ENCODE data around the gene LRMDA. TPM values are rescaled to one million over a fixed set of nuclear protein-coding genes. Genes with fewer than 3 reads are reported as not detected.

LRMDA gene
- total and polyA plus RNA-seq, 4 donors = 12.1 to 40.8 (median 21.6) TPM

DNA sequence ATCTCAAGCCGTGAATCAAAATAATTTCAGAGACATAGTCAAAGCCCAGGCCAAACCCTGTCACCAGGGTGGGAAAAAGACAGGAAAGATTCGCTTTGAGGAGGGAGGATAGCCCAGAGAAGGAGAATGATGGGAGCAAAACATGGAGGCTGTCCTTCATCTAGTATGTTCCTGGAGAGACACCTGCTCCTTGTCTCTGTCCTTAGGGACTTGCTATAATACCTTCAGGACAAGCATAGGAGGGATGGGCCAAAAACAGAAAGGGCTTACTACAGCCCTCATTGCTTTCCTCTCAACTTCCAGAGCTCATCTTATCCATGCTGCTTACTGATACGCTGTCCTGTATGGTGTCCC is 593.7 kb downstream of the LRMDA start:
- H3K4me1 ChIP-seq (ENCODE audit: control insufficient read depth in 5 of 5, insufficient read depth in 5 of 5, low read length in 5 of 5) = peaks cover 0 to 2% (median 0%) of the 10 kb centered on the region in 5 donors
- TF ChIP-seq, protein P1, sequence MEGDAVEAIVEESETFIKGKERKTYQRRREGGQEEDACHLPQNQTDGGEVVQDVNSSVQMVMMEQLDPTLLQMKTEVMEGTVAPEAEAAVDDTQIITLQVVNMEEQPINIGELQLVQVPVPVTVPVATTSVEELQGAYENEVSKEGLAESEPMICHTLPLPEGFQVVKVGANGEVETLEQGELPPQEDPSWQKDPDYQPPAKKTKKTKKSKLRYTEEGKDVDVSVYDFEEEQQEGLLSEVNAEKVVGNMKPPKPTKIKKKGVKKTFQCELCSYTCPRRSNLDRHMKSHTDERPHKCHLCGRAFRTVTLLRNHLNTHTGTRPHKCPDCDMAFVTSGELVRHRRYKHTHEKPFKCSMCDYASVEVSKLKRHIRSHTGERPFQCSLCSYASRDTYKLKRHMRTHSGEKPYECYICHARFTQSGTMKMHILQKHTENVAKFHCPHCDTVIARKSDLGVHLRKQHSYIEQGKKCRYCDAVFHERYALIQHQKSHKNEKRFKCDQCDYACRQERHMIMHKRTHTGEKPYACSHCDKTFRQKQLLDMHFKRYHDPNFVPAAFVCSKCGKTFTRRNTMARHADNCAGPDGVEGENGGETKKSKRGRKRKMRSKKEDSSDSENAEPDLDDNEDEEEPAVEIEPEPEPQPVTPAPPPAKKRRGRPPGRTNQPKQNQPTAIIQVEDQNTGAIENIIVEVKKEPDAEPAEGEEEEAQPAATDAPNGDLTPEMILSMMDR (IDR thresholded peaks at IDR 0.05; ENCODE audit: control extremely low read depth, extremely low read depth) = no peak
- no peak overlapping the region for H3K27ac ChIP-seq (ENCODE audit: low read depth in 1 of 2, low read length in 1 of 2)
- DNase-seq (no peak), ATAC-seq (ENCODE audit: insufficient read depth, low FRiP score) (no peak)
- H3K27me3 ChIP-seq (ENCODE audit: control insufficient read depth in 3 of 3, insufficient read depth in 3 of 3, low read length in 2 of 3) = no peaks in the 10 kb centered on the region
- no peaks in the 10 kb centered on the region for H3K36me3 ChIP-seq (ENCODE audit: control insufficient read depth in 4 of 4, insufficient read depth in 4 of 4, low read length in 4 of 4)
- H3K4me3 ChIP-seq = no peak overlapping the region
- no peaks in the 10 kb centered on the region for H3K9me3 ChIP-seq (ENCODE audit: control insufficient read depth in 4 of 4, insufficient read depth in 3 of 4, low read length in 3 of 4)
- 95% methylated on average over 3 of the region's 3 CpGs for WGBS, 2 donors
- no peak overlapping the region for H3K9ac ChIP-seq (ENCODE audit: insufficient read depth in 1 of 2, low read length in 2 of 2)

DNA sequence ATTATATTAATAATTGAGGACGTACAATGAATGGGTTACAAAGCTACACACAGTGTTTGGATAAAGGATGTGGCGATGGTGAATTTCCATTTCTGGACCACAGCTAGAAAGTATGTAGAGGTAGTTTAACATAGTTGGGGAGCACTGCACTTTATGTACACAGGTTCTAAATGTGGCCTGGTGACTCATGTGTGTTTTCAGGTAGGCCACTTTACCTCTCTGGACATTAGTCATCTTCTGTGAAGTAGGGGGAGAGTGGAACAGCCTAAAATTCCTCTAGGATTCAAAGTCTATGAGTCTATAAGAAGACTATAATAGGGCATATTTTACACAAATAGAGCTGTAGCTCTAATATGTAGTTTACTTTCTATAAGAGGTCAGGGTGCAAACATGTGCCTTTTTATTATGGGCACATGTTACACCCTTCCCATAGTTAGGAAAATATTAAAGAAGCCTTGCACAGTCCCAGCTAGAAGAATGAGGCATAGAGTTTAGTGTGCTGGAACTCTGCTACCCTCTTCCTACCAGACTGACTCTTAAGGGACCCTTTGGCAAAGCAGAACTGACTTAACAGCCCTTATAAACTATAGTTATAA is 594.9 kb downstream of the LRMDA start:
- Histone ChIP-seq H3K27me3 (ENCODE audit: control insufficient read depth in 3 of 3, insufficient read depth in 3 of 3, low read length in 2 of 3) (no peaks in the 10 kb centered on the region), H3K36me3 (ENCODE audit: control insufficient read depth in 4 of 4, insufficient read depth in 4 of 4, low read length in 4 of 4) (no peaks in the 10 kb centered on the region), H3K9me3 (ENCODE audit: control insufficient read depth in 4 of 4, insufficient read depth in 3 of 4, low read length in 3 of 4) (no peaks in the 10 kb centered on the region), H3K4me3 (no peak overlapping the region), H3K4me1 (ENCODE audit: control insufficient read depth in 5 of 5, insufficient read depth in 5 of 5, low read length in 5 of 5) (peaks cover 0 to 2% (median 0%) of the 10 kb centered on the region in 5 donors), H3K9ac (ENCODE audit: insufficient read depth in 1 of 2, low read length in 2 of 2) (no peak overlapping the region), H3K27ac (ENCODE audit: low read depth in 1 of 2, low read length in 1 of 2) (no peak overlapping the region)
- DNase-seq (no peak), ATAC-seq (ENCODE audit: insufficient read depth, low FRiP score) (peak; percentile 56)
- 67 to 94% methylated on average over 2 of the region's 2 CpGs for WGBS, 2 donors
- TF ChIP-seq, protein P1 (IDR thresholded peaks at IDR 0.05; ENCODE audit: control extremely low read depth, extremely low read depth) = no peak

DNA sequence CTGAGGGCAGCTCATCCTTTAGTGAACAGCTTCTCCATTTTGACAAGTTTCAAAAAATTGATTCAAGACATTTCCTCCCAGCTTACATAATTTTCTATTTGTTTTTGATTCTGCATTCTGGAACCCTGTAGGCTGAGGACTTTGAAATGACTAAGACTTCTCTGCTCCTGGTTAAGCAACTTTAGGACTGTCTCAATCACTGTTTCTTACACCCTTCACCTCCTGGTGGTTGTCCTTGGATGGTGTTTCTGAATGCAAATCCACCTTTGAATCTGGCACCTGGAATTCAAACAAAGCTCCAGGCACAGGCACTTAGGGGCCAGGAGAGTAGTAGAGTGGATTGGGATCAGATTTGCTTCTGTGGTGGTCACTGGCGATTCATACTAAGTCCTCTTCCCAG is 595.5 kb downstream of the LRMDA start:
- Histone ChIP-seq H3K9ac (ENCODE audit: insufficient read depth in 1 of 2, low read length in 2 of 2) (no peak overlapping the region), H3K27ac (ENCODE audit: low read depth in 1 of 2, low read length in 1 of 2) (no peak overlapping the region), H3K4me1 (ENCODE audit: control insufficient read depth in 5 of 5, insufficient read depth in 5 of 5, low read length in 5 of 5) (peaks cover 0 to 2% (median 0%) of the 10 kb centered on the region in 5 donors), H3K27me3 (ENCODE audit: control insufficient read depth in 3 of 3, insufficient read depth in 3 of 3, low read length in 2 of 3) (no peaks in the 10 kb centered on the region), H3K9me3 (ENCODE audit: control insufficient read depth in 4 of 4, insufficient read depth in 3 of 4, low read length in 3 of 4) (no peaks in the 10 kb centered on the region), H3K36me3 (ENCODE audit: control insufficient read depth in 4 of 4, insufficient read depth in 4 of 4, low read length in 4 of 4) (no peaks in the 10 kb centered on the region), H3K4me3 (no peak overlapping the region)
- no peak for ATAC-seq (ENCODE audit: insufficient read depth, low FRiP score)
- WGBS, 2 donors = 100% methylated on average over 1 of the region's 1 CpG
- TF ChIP-seq, protein P1 (IDR thresholded peaks at IDR 0.05; ENCODE audit: control extremely low read depth, extremely low read depth) = no peak
- no peak for DNase-seq

DNA sequence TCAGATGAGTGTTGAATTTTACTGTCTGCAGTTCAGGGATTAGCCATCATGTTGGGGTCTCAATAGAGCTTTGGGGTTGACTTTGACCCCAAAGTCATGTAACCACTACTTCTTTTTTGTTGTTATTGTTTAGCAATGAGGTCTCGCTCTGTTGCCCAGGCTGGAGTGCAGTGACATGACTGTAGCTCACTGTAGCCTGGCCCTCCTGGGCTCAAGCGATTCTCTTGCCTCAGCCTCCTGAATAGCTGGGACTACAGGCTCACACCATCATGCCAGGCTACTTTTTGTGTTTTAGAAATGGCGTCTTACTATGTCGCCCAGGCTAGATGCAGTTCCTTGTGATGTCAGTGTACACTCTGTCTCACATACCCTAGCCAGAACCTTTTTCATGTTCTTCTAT is 598.4 kb downstream of the LRMDA start:
- H3K9me3 ChIP-seq (ENCODE audit: control insufficient read depth in 4 of 4, insufficient read depth in 3 of 4, low read length in 3 of 4) = no peaks in the 10 kb centered on the region
- no peaks in the 10 kb centered on the region for H3K36me3 ChIP-seq (ENCODE audit: control insufficient read depth in 4 of 4, insufficient read depth in 4 of 4, low read length in 4 of 4)
- DNase-seq (no peak), ATAC-seq (ENCODE audit: insufficient read depth, low FRiP score) (no peak)
- no peaks in the 10 kb centered on the region for H3K27me3 ChIP-seq (ENCODE audit: control insufficient read depth in 3 of 3, insufficient read depth in 3 of 3, low read length in 2 of 3)
- no peak overlapping the region for H3K9ac ChIP-seq (ENCODE audit: insufficient read depth in 1 of 2, low read length in 2 of 2)
- H3K27ac ChIP-seq (ENCODE audit: low read depth in 1 of 2, low read length in 1 of 2) = no peak overlapping the region
- no peak overlapping the region for H3K4me3 ChIP-seq
- H3K4me1 ChIP-seq (ENCODE audit: control insufficient read depth in 5 of 5, insufficient read depth in 5 of 5, low read length in 5 of 5) = peaks cover 0 to 17% (median 15%) of the 10 kb centered on the region in 5 donors
- TF ChIP-seq, protein P1 (IDR thresholded peaks at IDR 0.05; ENCODE audit: control extremely low read depth, extremely low read depth) = no peak
- WGBS, 2 donors = 97 to 99% methylated on average over 4 of the region's 4 CpGs

Measured in lung (tissue), 12 donors.